Stimulated activated CD8-positive, alpha-beta memory T cell treated with anti-CD3 and anti-CD28 coated beads, Interleukin-7, amount 100 ng/mL, for 48 hours (primary cell): ENCODE measurements around the gene WDFY3.

ENCODE experiments used
- DNase-seq, 2 donors: peaks; one replicate each; pipeline ENCODE4 v3.0.0-alpha.2; 2020; ENCODE audit warnings: low read depth in 1 of 2; ENCODE audit errors: extremely low read depth in 1 of 2

Gene WDFY3

DNA sequence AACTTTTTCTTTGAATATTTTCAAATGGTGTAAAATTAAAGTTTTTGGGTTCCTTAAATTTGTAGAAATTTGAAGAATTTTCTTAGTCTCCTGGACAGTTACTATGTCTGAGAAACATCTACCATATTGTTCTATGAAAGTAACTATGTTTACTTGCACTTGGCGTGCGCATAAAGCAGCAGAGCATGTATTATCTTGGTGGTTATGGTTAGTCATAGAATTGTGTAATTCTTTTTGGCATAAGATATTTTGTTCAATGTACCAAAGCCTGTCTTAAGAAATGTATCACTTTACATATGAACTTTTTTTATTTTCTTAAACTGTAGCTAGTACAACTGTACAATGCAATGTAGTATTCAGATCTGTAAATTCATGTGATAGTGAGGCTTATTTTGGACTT lies 334.4 kb downstream of the WDFY3 start:
- no peak for DNase-seq

DNA sequence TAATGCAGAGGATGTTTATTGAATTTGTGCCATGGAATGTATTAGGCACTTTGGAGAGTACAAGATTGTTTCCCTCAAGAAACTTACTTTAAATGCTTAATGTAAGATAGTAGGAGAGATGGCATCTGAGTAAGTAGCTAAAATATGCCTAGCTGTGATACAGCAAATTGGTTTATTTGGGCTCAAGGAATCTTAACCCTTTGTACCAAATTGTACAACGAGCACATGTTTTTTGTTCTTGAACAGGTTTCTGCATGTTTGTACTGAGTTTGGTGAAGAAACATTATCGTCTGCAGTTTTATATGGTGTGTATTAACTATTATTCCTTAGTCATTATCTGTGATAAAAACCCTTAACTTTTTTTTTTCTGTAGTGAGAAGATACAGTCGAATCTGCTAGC lies 334.9 kb downstream of the WDFY3 start:
- no peak for DNase-seq

DNA sequence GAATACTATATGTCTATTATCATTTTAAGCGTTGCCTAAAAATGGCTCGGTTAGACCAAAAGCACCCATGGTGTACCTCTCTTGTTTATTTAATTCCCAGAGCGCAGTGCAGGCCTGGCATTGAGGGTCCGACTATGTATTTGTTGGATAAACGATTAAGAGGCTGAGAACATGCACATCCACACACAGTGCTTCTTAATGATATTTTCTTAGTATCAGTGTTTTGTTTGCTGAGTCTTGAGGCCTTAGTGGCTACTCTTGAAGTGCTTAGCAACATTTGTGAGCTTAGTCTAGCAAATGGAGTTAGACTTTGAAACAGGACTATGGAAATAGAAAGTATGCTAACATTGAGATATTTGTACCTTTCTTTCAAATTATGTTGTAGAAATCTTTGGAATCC lies 339.8 kb downstream of the WDFY3 start:
- DNase-seq = no peak

DNA sequence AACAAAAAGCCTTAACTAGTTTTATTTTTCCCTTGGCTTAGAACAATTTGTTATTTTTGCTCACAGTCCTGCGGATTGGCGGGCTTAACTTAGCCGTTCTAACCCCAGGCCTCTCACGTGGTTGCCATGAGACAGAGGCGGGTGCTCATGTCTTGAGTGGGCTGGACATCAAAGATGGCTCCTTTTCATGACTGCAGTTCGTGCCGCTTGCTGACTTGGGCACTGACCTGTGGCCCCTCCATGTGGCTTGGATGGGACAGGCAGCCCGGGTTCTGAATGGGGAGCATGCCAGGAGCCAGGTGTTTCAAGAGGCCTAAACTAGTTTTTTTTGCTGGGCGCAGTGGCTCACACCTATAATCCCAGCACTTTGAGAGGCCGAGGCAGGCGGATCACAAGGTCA lies 342.8 kb downstream of the WDFY3 start:
- no peak for DNase-seq

DNA sequence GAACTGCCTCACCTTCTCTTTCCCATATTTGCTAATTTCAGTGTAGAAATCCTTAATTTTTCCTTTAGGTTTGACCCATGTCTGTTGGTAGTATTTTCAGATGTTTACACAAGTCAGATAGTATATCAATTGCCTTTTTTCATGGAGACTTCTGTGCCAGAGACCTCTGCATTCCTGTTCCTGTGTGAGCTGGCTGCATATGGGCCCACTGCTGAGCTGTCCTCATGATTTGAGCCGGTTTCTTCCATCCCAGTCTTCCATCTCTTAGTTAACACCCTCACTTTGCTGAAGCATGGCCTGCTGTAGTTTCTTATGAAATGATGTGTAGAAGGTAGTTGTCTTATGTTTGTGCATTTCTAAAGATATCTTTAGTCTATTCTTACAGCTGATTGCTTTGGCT lies 343.5 kb downstream of the WDFY3 start:
- DNase-seq = no peak
